GM12878 (cell line): ENCODE data around the gene AP5Z1. TPM values are rescaled to one million over a fixed set of nuclear protein-coding genes. Genes with fewer than 3 reads are reported as not detected.

Experiments
- ATAC-seq: fragments of 200-7000 bp; cut with Tn5 transposase; 3 replicates; pipeline ENCODE4 v1.9.1; 2020; ENCODE audit warnings: mild to moderate bottlenecking, moderate library complexity
- BruUV-seq: library from RNA; stranded (reverse); fragments of 400-500 nt; replicated peaks from 2 replicates; lab custom pipeline; 2021; lab: Mats Ljungman, UMichigan
- CTCF ChIA-PET: fragments of 300-600 bp; sonication (Branson Sonifier 250); formaldehyde crosslinking; extraction: SDS; loops from one replicate; lab custom pipeline; 2021; ENCODE audit warnings: inconsistent platforms; lab: Yijun Ruan, JAX
- POLR2A ChIA-PET: fragments of 350-600 bp; formaldehyde crosslinking; extraction: SDS; loops from one replicate; lab custom pipeline; 2021; ENCODE audit warnings: inconsistent platforms; lab: Charles Lee
- RAD21 ChIA-PET: fragments of 300-600 bp; sonication (Branson Sonifier 250); formaldehyde crosslinking; loops from one replicate; lab custom pipeline; 2023; ENCODE audit warnings: antibody characterized with exemption; ENCODE audit not compliant: unreplicated experiment; lab: Charles Lee
- SMC1A ChIA-PET: fragments of 300-600 bp; sonication (Branson Sonifier 250); formaldehyde crosslinking; loops from one replicate; lab custom pipeline; 2023; ENCODE audit not compliant: unreplicated experiment, uncharacterized antibody; lab: Charles Lee
- DNase-seq: peaks from one replicate; pipeline ENCODE4 v3.0.0-alpha.2; 2011; ENCODE audit warnings: low read depth, low spot score
- FAIRE-seq: peaks from 3 replicates; lab custom pipeline; 2011; peaks lifted over from hg19 to GRCh38; lab: Jason Lieb, UNC
- H2AFZ ChIP-seq: 2 replicates; pipeline ENCODE4 v1.6.0; 2011; ENCODE audit warnings: low read depth, low read length, control low read depth; ENCODE audit not compliant: control insufficient read depth
- H3K27ac ChIP-seq: 2 replicates; pipeline ENCODE4 v1.5.1; 2011; ENCODE audit warnings: control low read depth; ENCODE audit not compliant: control insufficient read depth, insufficient read depth
- H3K27me3 ChIP-seq, 2 experiments: replicated peaks in 1 of 2; 2 replicates each; pipeline versions ENCODE4 v1.6.0 to v1.6.1; 2011; ENCODE audit warnings: low read length in 1 of 2; ENCODE audit not compliant: control insufficient read depth in 2 of 2, insufficient read depth in 2 of 2
- H3K36me3 ChIP-seq, 2 experiments: 2 replicates each; pipeline ENCODE4 v1.5.1; 2011; ENCODE audit warnings: low read length in 1 of 2; ENCODE audit not compliant: control insufficient read depth in 2 of 2, insufficient read depth in 2 of 2
- H3K4me1 ChIP-seq: 2 replicates; pipeline ENCODE4 v1.6.1; 2011; ENCODE audit warnings: mild to moderate bottlenecking, low read length, moderate library complexity, mixed read lengths; ENCODE audit not compliant: control insufficient read depth, insufficient read depth
- H3K4me2 ChIP-seq: 2 replicates; pipeline ENCODE4 v1.6.0; 2011; ENCODE audit warnings: control low read depth; ENCODE audit not compliant: control insufficient read depth, insufficient read depth
- H3K4me3 ChIP-seq: fragments of 200-600 bp; sonication (generic); 2 replicates; pipeline ENCODE4 v1.5.1; 2016
- H3K79me2 ChIP-seq: 2 replicates; pipeline ENCODE4 v1.6.0; 2011; ENCODE audit warnings: low read length; ENCODE audit not compliant: control insufficient read depth, insufficient read depth
- H3K9ac ChIP-seq: 2 replicates; pipeline ENCODE4 v1.8.0; 2011; ENCODE audit warnings: low read length, control low read depth, mixed read lengths; ENCODE audit not compliant: control insufficient read depth, insufficient read depth
- H3K9me3 ChIP-seq: replicated peaks from 3 replicates; pipeline ENCODE4 v1.5.1; 2011; ENCODE audit warnings: mild to moderate bottlenecking, low read length; ENCODE audit not compliant: control insufficient read depth, insufficient read depth
- H4K20me1 ChIP-seq: 2 replicates; pipeline ENCODE4 v1.6.0; 2011; ENCODE audit not compliant: control insufficient read depth, insufficient read depth
- ASH2L ChIP-seq: fragments of 300-600, 200-600 bp; sonication (generic); IDR thresholded peaks from 2 replicates; pipeline ENCODE4 v1.6.1; 2017; ENCODE audit warnings: low read depth, mild to moderate bottlenecking, borderline replicate concordance
- GABPA ChIP-seq: IDR thresholded peaks from 2 replicates; pipeline ENCODE4 v1.6.1; 2014; ENCODE audit warnings: antibody characterized with exemption, low read depth, mild to moderate bottlenecking, inconsistent platforms
- NR2F1 ChIP-seq: fragments of 450-650 bp; conservative IDR thresholded peaks from 2 replicates; pipeline ENCODE4 v1.6.1; 2017; ENCODE audit warnings: mild to moderate bottlenecking
- REST ChIP-seq: IDR thresholded peaks from 2 replicates; pipeline ENCODE4 v1.6.1; 2012; ENCODE audit warnings: mild to moderate bottlenecking, low read depth, low read length
- YY1 ChIP-seq: IDR thresholded peaks from 2 replicates; pipeline ENCODE4 v1.6.1; 2011; ENCODE audit warnings: low read depth, mild to moderate bottlenecking, low read length
- ZNF687 ChIP-seq: fragments of 450-650 bp; IDR thresholded peaks from 2 replicates; pipeline ENCODE4 v1.6.1; 2017; ENCODE audit warnings: mild to moderate bottlenecking, moderate library complexity
- WGBS: methylation state at CpG from one replicate; pipeline ENCODE4 v1.1.6; 2016; ENCODE audit warnings: low lambda C conversion rate; ENCODE audit not compliant: insufficient replicate concordance, insufficient coverage; ENCODE audit errors: missing lambda C conversion rate; 5-methylcytosine and 5-hydroxymethylcytosine counted together
- in situ Hi-C: fragments of 300-500 bp; cut with MboI; formaldehyde crosslinking; loops from 9 replicates; pipeline ENCODE4 v1.14.3; 2018; ENCODE audit warnings: mixed read lengths
- intact Hi-C: fragments of 100-400 bp; cut with micrococcal nuclease; formaldehyde crosslinking; loops from one replicate; pipeline ENCODE4 v1.14.2; 2022; ENCODE audit not compliant: unreplicated experiment
- polyA plus RNA-seq, 11 experiments: library from polyadenylated mRNA; depleted of rRNA in 4 of 11; unstranded in 6 of 11; stranded (reverse) in 5 of 11; fragments of >200 nt; fragmentation: Nextera tagmentation in 4 of 11; fragmentation: Illumina TruSeq in 1 of 11; extraction: Ambion mirVana in 4 of 11; extraction: Trizol in 1 of 11; gene quantifications; 1 replicate in 1 of 11; 2 replicates in 10 of 11; pipeline versions ENCODE4 v1.2.1 to v1.2.3, GENCODE V29; 2011 to 2016; ENCODE audit warnings: inconsistent platforms in 2 of 11, missing spikeins in 2 of 11, low read depth in 1 of 11
- total RNA-seq, 4 experiments: library from RNA; depleted of rRNA in 3 of 4; stranded (reverse); fragments of >200 nt in 3 of 4; fragmentation: Illumina TruSeq in 1 of 4; extraction: Trizol in 1 of 4; gene quantifications; 2 replicates each; pipeline versions ENCODE4 v1.2.1 to v1.2.3, GENCODE V29; 2013 to 2021

Gene AP5Z1
- total and polyA plus RNA-seq, 10 of the 15 experiments (the other 5 are each of a cell fraction or from before 2014, with no cell fraction given): 0.37 to 43.4 (median 19.4) TPM

- RAD21 ChIA-PET: no interaction called here
- H3K27me3 ChIP-seq: no peaks in the 10 kb centered on the region
- in situ Hi-C loops (no loop called here), intact Hi-C loops (no loop called here)
- ATAC-seq (no peak; the same call in 2 of the 3 replicates), DNase-seq (no peak), FAIRE-seq (no peak)
- H3K79me2 ChIP-seq: no peaks in the 10 kb centered on the region
- no peak for TF ChIP-seq YY1
- no peak for TF ChIP-seq ZNF687
- TF ChIP-seq REST: no peak
- TF ChIP-seq GABPA: no peak
- TF ChIP-seq NR2F1: no peak
- no peak for TF ChIP-seq ASH2L
- no peak overlapping the region for H3K4me3 ChIP-seq
- no peak overlapping the region for H3K27ac ChIP-seq
- no peak overlapping the region for H3K4me2 ChIP-seq
- H2AFZ ChIP-seq: no peak overlapping the region
- SMC1A ChIA-PET: no interaction called here
- H3K9me3 ChIP-seq: no peaks in the 10 kb centered on the region
- 41% methylated on average over 17 of the region's 17 CpGs for WGBS
- H4K20me1 ChIP-seq: no peaks in the 10 kb centered on the region
- no peak overlapping the region for H3K9ac ChIP-seq
- POLR2A ChIA-PET: no interaction called here
- no peaks in the 10 kb centered on the region for H3K4me1 ChIP-seq
- no peaks in the 10 kb centered on the region for H3K36me3 ChIP-seq
- BruUV-seq: no TSS peak
- CTCF ChIA-PET: no interaction called here
Measured at GRCh38 chr7:4806983-4807597, 31.7 kb downstream of the AP5Z1 start.
